ENCODE measurements around the gene MOCS3.

The MOCS3 gene

GRCh38 chr20:50958615-50959542 lies at the start of gene MOCS3:
TSS of gene MOCS3 (plus strand) at chr20:50958818. CDS start at chr20:50958843, 25 bp downstream.
- peak; percentile 91 for DNase-seq

GRCh38 chr20:50909413-50909812 lies 49.2 kb upstream of the MOCS3 start:
- no peak for DNase-seq

GRCh38 chr20:50911030-50911429 lies 47.6 kb upstream of the MOCS3 start:
- DNase-seq = no peak

GRCh38 chr20:50911716-50912115 lies 46.9 kb upstream of the MOCS3 start:
- DNase-seq = no peak

- DNase-seq = no peak
These were observed 44.8 kb upstream of the MOCS3 start for GRCh38 chr20:50913690-50914375.

- DNase-seq = no peak
These were observed 43.2 kb upstream of the MOCS3 start for GRCh38 chr20:50915424-50915823.

- DNase-seq = no peak
These were observed 42.4 kb upstream of the MOCS3 start for GRCh38 chr20:50916257-50916656.

GRCh38 chr20:50916934-50917333 lies 41.7 kb upstream of the MOCS3 start:
- no peak for DNase-seq

GRCh38 chr20:50918403-50918802 lies 40.2 kb upstream of the MOCS3 start:
- DNase-seq = no peak

GRCh38 chr20:50919567-50919966 lies 39.1 kb upstream of the MOCS3 start:
- no peak for DNase-seq

GRCh38 chr20:50920997-50921396 lies 37.6 kb upstream of the MOCS3 start:
- DNase-seq = no peak

- no peak for DNase-seq
These were observed 36.7 kb upstream of the MOCS3 start for GRCh38 chr20:50921803-50922501.

GRCh38 chr20:50924261-50924920 lies 34.2 kb upstream of the MOCS3 start:
- DNase-seq = no peak

GRCh38 chr20:50926530-50926929 lies 32.1 kb upstream of the MOCS3 start:
- DNase-seq = no peak

- no peak for DNase-seq
These were observed 30.1 kb upstream of the MOCS3 start for GRCh38 chr20:50928469-50928868.

- no peak for DNase-seq
These were observed 29.1 kb upstream of the MOCS3 start for GRCh38 chr20:50929299-50930138.

- DNase-seq = no peak
These were observed 28.3 kb upstream of the MOCS3 start for GRCh38 chr20:50930139-50930975.

GRCh38 chr20:50930976-50931305 lies 27.7 kb upstream of the MOCS3 start:
- DNase-seq = no peak

- peak; percentile 93 for DNase-seq
These were observed 27.2 kb upstream of the MOCS3 start, which contains the start of gene ADNP for GRCh38 chr20:50931306-50932015. TSS of gene ADNP (minus strand) at chr20:50931437. CDS start at chr20:50903996, 27,441 bp downstream.

- DNase-seq = no peak
These were observed 26.6 kb upstream of the MOCS3 start for GRCh38 chr20:50932016-50932485.

Data from GOT3 (cell line).